GM12874 (cell line): ENCODE results near the gene VGF.

Experiments used
- TF ChIP-seq, protein P1 (sequence below): IDR thresholded peaks from 2 replicates; pipeline ENCODE4 v1.5.1; 2011; ENCODE audit warnings: low read depth, mild to moderate bottlenecking, control low read depth, low read length, moderate library complexity; ENCODE audit not compliant: insufficient read depth

The VGF gene

DNA sequence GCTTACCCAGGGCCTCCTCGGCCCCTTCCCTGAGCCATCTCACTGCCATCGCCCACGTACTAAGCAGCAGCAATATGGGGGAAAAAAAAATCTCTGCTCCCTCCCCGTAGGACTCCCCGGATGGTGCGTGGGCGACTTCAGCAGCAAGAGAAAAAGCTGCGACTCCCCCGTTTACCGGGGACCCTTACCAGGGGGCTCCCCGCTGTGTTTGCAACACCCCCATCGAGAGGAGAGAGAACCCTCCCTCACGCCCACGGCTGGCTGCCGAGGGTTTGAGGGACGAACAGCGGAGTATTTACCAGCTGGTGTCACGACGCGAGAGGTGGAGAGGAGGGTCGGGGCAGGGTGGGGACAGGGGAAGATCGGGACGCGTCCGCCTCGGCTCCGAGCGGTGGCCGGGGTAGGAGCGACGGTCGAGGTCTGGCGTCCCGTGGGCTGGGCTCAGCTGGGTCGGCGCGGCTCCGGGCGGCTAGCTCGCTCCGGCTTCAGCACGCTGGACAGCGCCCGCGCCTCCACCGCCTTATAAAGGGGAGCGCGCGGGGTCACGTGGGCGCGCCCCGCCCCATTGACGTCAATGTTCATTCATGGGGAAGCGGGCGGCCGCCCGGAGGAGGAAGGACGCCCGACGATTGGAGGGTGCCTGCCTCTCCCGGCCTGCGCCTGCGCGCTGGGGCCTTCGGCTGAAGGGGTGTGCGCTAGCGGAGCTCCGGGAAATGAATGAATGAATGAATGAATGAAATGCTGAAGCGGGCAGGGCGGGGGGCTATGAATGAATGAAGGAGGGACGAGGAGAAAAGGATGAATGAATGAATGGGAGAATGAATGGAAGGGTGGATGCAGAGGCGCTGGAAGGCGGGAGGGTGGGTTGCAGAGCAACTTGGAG lies at the start of gene VGF:
Gene VGF, minus strand, starts transcription at position 495 of the 883 bp plus-strand sequence. CDS start 726 bp downstream, outside the sequence.
- TF ChIP-seq, protein P1, sequence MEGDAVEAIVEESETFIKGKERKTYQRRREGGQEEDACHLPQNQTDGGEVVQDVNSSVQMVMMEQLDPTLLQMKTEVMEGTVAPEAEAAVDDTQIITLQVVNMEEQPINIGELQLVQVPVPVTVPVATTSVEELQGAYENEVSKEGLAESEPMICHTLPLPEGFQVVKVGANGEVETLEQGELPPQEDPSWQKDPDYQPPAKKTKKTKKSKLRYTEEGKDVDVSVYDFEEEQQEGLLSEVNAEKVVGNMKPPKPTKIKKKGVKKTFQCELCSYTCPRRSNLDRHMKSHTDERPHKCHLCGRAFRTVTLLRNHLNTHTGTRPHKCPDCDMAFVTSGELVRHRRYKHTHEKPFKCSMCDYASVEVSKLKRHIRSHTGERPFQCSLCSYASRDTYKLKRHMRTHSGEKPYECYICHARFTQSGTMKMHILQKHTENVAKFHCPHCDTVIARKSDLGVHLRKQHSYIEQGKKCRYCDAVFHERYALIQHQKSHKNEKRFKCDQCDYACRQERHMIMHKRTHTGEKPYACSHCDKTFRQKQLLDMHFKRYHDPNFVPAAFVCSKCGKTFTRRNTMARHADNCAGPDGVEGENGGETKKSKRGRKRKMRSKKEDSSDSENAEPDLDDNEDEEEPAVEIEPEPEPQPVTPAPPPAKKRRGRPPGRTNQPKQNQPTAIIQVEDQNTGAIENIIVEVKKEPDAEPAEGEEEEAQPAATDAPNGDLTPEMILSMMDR, result no peak

DNA sequence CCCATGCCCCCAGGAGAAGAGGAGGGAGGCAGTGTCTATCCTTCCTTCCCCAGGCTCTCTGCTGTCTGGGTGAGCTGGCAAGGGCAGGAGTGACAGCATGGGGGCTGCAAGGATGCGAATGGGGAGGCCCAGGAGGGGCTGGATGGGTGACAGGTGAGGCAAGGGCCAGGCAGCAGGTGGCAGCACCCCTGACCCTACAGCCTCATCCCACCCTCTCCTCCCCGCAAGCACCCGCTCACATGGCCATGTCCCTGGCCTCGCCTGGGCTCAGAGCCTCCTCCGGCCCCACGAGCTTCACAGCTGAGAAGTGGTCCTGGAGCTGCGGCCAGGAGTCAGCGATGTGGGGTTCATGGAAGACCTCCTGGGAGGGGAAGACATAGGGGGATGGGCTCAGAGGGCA lies 46.6 kb upstream of the VGF start:
- TF ChIP-seq, protein P1, result no peak

DNA sequence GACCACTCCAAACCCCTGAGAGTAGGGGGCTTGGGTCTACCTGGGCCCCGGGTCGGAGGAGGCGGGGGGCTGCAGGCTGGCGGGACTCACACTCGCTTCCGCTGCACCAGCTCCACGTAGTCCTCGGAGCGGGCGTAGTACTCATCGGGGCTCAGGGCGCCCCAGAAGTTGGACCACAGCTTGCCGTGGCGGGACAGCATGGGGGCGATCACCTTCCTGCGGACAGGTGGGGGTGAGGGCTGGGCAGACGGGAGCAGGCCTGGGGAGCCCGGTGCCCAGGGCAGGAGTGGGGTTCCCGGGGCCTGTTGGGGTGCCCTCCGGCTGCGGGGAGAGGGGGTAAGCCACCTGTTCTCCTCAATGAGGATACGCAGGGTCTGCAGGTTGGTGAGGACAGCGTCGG lies 46.1 kb upstream of the VGF start:
- TF ChIP-seq, protein P1, result no peak

DNA sequence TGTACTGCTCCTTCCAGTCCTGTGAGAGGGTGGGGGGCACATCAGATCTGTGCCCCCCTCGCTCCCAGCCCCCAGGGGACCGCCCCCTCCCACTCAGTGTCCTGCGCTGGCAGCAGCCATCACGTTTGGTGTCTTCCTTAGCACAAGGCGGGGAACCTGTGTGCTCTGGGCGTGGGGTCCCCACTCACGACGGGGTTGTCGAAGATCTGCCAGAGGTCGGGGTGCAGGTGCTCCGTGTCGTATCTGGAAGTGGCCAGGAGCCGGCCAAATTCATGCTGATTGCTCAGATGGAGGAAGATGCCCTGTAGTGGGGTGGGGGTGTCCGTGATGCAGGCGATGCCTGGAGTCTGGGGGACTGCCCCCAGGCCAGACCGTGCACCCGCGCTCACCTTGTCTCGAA lies 44.8 kb upstream of the VGF start:
- TF ChIP-seq, protein P1, result no peak

DNA sequence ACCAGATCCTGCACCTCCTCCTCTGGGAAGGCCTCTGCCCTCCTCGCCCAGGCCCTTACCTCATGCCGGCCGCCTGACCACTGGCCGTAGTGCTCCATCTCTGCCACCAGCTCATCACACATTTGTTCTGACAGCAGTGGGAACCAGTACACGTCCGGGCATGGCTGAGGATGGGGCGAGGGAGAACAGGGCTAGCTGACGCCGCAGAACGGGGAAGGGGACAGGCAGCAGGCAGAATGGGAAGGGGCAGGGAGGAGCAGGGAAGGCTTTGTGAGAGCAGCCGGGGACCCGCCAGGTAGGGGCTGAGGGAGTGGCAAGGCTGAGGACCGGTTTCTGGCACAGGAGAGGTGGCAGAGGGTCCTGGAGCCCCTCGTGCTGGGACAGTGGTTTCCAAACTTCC lies 43.4 kb upstream of the VGF start:
- TF ChIP-seq, protein P1, result no peak

DNA sequence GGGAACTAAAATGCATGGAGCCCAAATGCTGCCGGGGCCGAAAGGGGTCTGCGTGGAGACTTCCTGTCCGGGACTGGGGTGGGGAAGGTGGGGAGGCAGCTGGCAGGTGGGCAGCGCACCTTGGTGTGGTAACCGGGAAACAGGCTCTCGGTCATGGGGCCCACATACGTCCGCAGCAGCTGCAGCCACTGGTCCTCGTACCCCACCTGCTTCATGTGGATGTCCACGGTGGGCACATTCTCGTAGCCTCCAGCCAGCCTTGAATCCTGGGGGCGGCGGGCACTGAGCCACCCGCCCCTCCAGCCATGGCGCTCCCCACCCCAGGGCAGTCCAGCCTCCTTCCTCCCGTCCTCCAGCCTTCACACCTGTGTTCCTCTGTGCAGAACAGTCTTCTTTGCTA lies 42.1 kb upstream of the VGF start:
- TF ChIP-seq, protein P1, result no peak

DNA sequence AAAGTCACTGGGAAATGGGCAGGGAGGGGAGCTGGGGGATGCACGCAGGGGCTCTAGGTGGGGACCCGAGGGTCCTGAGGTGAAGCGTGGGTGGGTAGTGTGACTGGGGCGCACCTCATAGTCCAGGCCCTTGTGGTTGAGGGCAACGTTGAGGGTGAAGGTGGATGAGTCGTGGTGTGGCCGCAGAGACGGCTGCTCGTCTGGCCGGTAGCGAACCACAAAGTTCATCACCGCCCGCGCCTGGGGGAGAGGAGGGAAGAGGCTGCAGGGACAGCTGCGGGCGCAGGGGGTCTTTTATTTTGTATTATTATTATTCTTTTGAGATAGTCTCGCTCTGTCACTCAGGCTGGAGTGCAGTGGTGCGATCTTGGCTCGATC lies 41.3 kb upstream of the VGF start:
- TF ChIP-seq, protein P1, result no peak
